Measurements from ENCODE around the gene C16orf95.

The C16orf95 gene

GRCh38 chr16:87329436-87330256 lies 12.5 kb upstream of the C16orf95 start:
- no peak for FAIRE-seq
- no peak for DNase-seq (ENCODE audit: insufficient read length)
- TF ChIP-seq POLR2A (IDR thresholded peaks at IDR 0.05; ENCODE audit: low read depth, low read length) (no peak), TAF1 (IDR thresholded peaks at IDR 0.05; ENCODE audit: borderline replicate concordance, low read depth, low read length) (no peak), POLR2AphosphoS5 (IDR thresholded peaks at IDR 0.05; ENCODE audit: low read depth, low read length) (no peak)

- DNase-seq (ENCODE audit: insufficient read length) (no peak), FAIRE-seq (no peak)
- TF ChIP-seq POLR2A (IDR thresholded peaks at IDR 0.05; ENCODE audit: low read depth, low read length) (no peak), TAF1 (IDR thresholded peaks at IDR 0.05; ENCODE audit: borderline replicate concordance, low read depth, low read length) (no peak), POLR2AphosphoS5 (IDR thresholded peaks at IDR 0.05; ENCODE audit: low read depth, low read length) (no peak)
These were observed 11.7 kb upstream of the C16orf95 start for GRCh38 chr16:87328846-87329245.

- DNase-seq (ENCODE audit: insufficient read length) (no peak), FAIRE-seq (no peak)
- TF ChIP-seq POLR2A (IDR thresholded peaks at IDR 0.05; ENCODE audit: low read depth, low read length) (no peak), TAF1 (IDR thresholded peaks at IDR 0.05; ENCODE audit: borderline replicate concordance, low read depth, low read length) (no peak), POLR2AphosphoS5 (IDR thresholded peaks at IDR 0.05; ENCODE audit: low read depth, low read length) (no peak)
These were observed 10.8 kb upstream of the C16orf95 start for GRCh38 chr16:87327798-87328495.

- TF ChIP-seq TAF1 (IDR thresholded peaks at IDR 0.05; ENCODE audit: borderline replicate concordance, low read depth, low read length) (no peak), POLR2AphosphoS5 (IDR thresholded peaks at IDR 0.05; ENCODE audit: low read depth, low read length) (no peak), POLR2A (IDR thresholded peaks at IDR 0.05; ENCODE audit: low read depth, low read length) (no peak)
- DNase-seq (ENCODE audit: insufficient read length) (no peak), FAIRE-seq (no peak)
These were observed 9.0 kb upstream of the C16orf95 start for GRCh38 chr16:87326151-87326571.

GRCh38 chr16:87325423-87325858 lies 8.2 kb upstream of the C16orf95 start:
- FAIRE-seq (no peak), DNase-seq (ENCODE audit: insufficient read length) (no peak)
- TF ChIP-seq POLR2A (IDR thresholded peaks at IDR 0.05; ENCODE audit: low read depth, low read length) (no peak), TAF1 (IDR thresholded peaks at IDR 0.05; ENCODE audit: borderline replicate concordance, low read depth, low read length) (no peak), POLR2AphosphoS5 (IDR thresholded peaks at IDR 0.05; ENCODE audit: low read depth, low read length) (no peak)

GRCh38 chr16:87324411-87325275 lies 7.5 kb upstream of the C16orf95 start:
- DNase-seq (ENCODE audit: insufficient read length) = peak; percentile 80
- peak; percentile 36 for FAIRE-seq
- no peak for TF ChIP-seq POLR2AphosphoS5 (IDR thresholded peaks at IDR 0.05; ENCODE audit: low read depth, low read length)
- TF ChIP-seq TAF1 (IDR thresholded peaks at IDR 0.05; ENCODE audit: borderline replicate concordance, low read depth, low read length) = no peak
- TF ChIP-seq POLR2A (IDR thresholded peaks at IDR 0.05; ENCODE audit: low read depth, low read length) = no peak

GRCh38 chr16:87323727-87324410 lies 6.7 kb upstream of the C16orf95 start:
- DNase-seq (ENCODE audit: insufficient read length) = no peak
- FAIRE-seq = no peak
- TF ChIP-seq POLR2A (IDR thresholded peaks at IDR 0.05; ENCODE audit: low read depth, low read length) (no peak), POLR2AphosphoS5 (IDR thresholded peaks at IDR 0.05; ENCODE audit: low read depth, low read length) (no peak), TAF1 (IDR thresholded peaks at IDR 0.05; ENCODE audit: borderline replicate concordance, low read depth, low read length) (no peak)

GRCh38 chr16:87322833-87323726 lies 5.9 kb upstream of the C16orf95 start:
- no peak for DNase-seq (ENCODE audit: insufficient read length)
- FAIRE-seq = no peak

GRCh38 chr16:87322360-87322759 lies 5.2 kb upstream of the C16orf95 start:
- DNase-seq (ENCODE audit: insufficient read length) = no peak
- no peak for FAIRE-seq
- TF ChIP-seq POLR2A (IDR thresholded peaks at IDR 0.05; ENCODE audit: low read depth, low read length) (no peak), POLR2AphosphoS5 (IDR thresholded peaks at IDR 0.05; ENCODE audit: low read depth, low read length) (no peak), TAF1 (IDR thresholded peaks at IDR 0.05; ENCODE audit: borderline replicate concordance, low read depth, low read length) (no peak)

More at GRCh38 chr16:87322833-87323726, 5.9 kb upstream of the C16orf95 start:
- TF ChIP-seq POLR2A (IDR thresholded peaks at IDR 0.05; ENCODE audit: low read depth, low read length) = no peak
- no peak for TF ChIP-seq TAF1 (IDR thresholded peaks at IDR 0.05; ENCODE audit: borderline replicate concordance, low read depth, low read length)
- TF ChIP-seq POLR2AphosphoS5 (IDR thresholded peaks at IDR 0.05; ENCODE audit: low read depth, low read length) = no peak

All from GM12892 (cell line).